Stimulated activated CD8-positive, alpha-beta memory T cell treated with anti-CD3 and anti-CD28 coated beads, Interleukin-15, amount 100 ng/mL, for 4 hours (primary cell): ENCODE data around the gene HOXC5.

ENCODE experiments used
- DNase-seq, 2 donors: peaks; one replicate each; pipeline ENCODE4 v3.0.0-alpha.2; 2020; ENCODE audit warnings: low read depth in 2 of 2

HOXC5 gene

GRCh38 chr12:54046809-54047159 is 13.9 kb downstream of the HOXC5 start:
- DNase-seq = no peak

- DNase-seq = no peak
Observed at GRCh38 chr12:54047160-54047963, 14.5 kb downstream of the HOXC5 start.

GRCh38 chr12:54047964-54048303 is 15.1 kb downstream of the HOXC5 start:
- no peak for DNase-seq

GRCh38 chr12:54048406-54049093 is 15.7 kb downstream of the HOXC5 start:
- no peak for DNase-seq

GRCh38 chr12:54049108-54049507 is 16.3 kb downstream of the HOXC5 start:
- DNase-seq = no peak

- no peak for DNase-seq
Observed at GRCh38 chr12:54050482-54050810, 17.6 kb downstream of the HOXC5 start.

GRCh38 chr12:54051026-54051842 is 18.4 kb downstream of the HOXC5 start:
- DNase-seq = no peak

GRCh38 chr12:54051874-54052437 is 19.1 kb downstream of the HOXC5 start:
- no peak for DNase-seq

- DNase-seq = no peak
Observed at GRCh38 chr12:54052438-54053002, 19.7 kb downstream of the HOXC5 start.

GRCh38 chr12:54053003-54053750 is 20.3 kb downstream of the HOXC5 start:
- DNase-seq = no peak

GRCh38 chr12:54053751-54054741 is 21.2 kb downstream of the HOXC5 start, which contains the start of gene HOXC4:
Gene HOXC4 (plus strand): TSS chr12:54053835. CDS start chr12:54053923, 88 bp downstream.
- no peak for DNase-seq

- DNase-seq = no peak
Observed at GRCh38 chr12:54054742-54055194, 21.9 kb downstream of the HOXC5 start.

- no peak for DNase-seq
Observed at GRCh38 chr12:54055552-54055951, 22.7 kb downstream of the HOXC5 start.

- DNase-seq = no peak
Observed at GRCh38 chr12:54056110-54056509, 23.3 kb downstream of the HOXC5 start.

- no peak for DNase-seq
Observed at GRCh38 chr12:54058128-54058768, 25.4 kb downstream of the HOXC5 start.

- no peak for DNase-seq
Observed at GRCh38 chr12:54059668-54060067, 26.8 kb downstream of the HOXC5 start.

GRCh38 chr12:54060174-54060974 is 27.5 kb downstream of the HOXC5 start:
- no peak for DNase-seq

GRCh38 chr12:54060975-54061778 is 28.3 kb downstream of the HOXC5 start:
- no peak for DNase-seq
